B cell (primary cell): Measurements from ENCODE around the gene FOXD3. TPM values are rescaled to one million over a fixed set of nuclear protein-coding genes. Genes with fewer than 3 reads are reported as not detected.
A peak's percentile ranks its signal among the peaks of the same experiment; 100 is the strongest.

Source experiments
- ATAC-seq: fragments of 200-7000 bp; cut with Tn5 transposase; one replicate; pipeline ENCODE4 v1.10.0; 2021; ENCODE audit warnings: low read depth, mild to moderate bottlenecking, moderate number of reproducible peaks, moderate library complexity
- CTCF ChIA-PET: fragments of 350-600 bp; sonication (Branson Sonifier 250); formaldehyde crosslinking; loops from one replicate; lab custom pipeline; 2021; ENCODE audit warnings: antibody characterized with exemption, inconsistent platforms; lab: Charles Lee
- POLR2A ChIA-PET: fragments of 350-600 bp; sonication (Branson Sonifier 250); formaldehyde crosslinking; loops from one replicate; lab custom pipeline; 2021; ENCODE audit warnings: antibody characterized with exemption; lab: Charles Lee
- DNase-seq: peaks from one replicate; pipeline ENCODE4 v3.0.0; 2013
- H2AFZ ChIP-seq: 2 replicates; pipeline ENCODE4 v1.6.1; 2012; ENCODE audit warnings: mild to moderate bottlenecking, low read depth, low read length; ENCODE audit not compliant: insufficient read depth, poor library complexity, severe bottlenecking
- H3K27ac ChIP-seq, 2 donors: 1 replicate in 1 of 2; 2 replicates in 1 of 2; pipeline ENCODE4 v1.5.1; 2012 to 2013; ENCODE audit warnings: low read length in 2 of 2, mild to moderate bottlenecking in 2 of 2, moderate library complexity in 1 of 2
- H3K27me3 ChIP-seq, 4 experiments: fragments of 200-600 bp in 1 of 4; sonication (generic) in 1 of 4; replicated peaks in 1 of 4; 1 replicate in 2 of 4; 2 replicates in 2 of 4; pipeline versions ENCODE4 v1.6.1 to v1.7.0; 2013 to 2016; ENCODE audit warnings: low read length in 3 of 4, mild to moderate bottlenecking in 2 of 4, mixed read lengths in 1 of 4, moderate library complexity in 1 of 4; ENCODE audit not compliant: insufficient read depth in 4 of 4, control insufficient read depth in 3 of 4; ENCODE audit errors: control extremely low read depth in 1 of 4
- H3K36me3 ChIP-seq, 2 experiments: replicated peaks in 1 of 2; 1 replicate in 1 of 2; 2 replicates in 1 of 2; pipeline versions ENCODE4 v1.6.1 to v1.7.1; 2013; ENCODE audit warnings: low read length in 1 of 2; ENCODE audit not compliant: insufficient read depth in 2 of 2, control insufficient read depth in 1 of 2; ENCODE audit errors: control extremely low read depth in 1 of 2, extremely low read depth in 1 of 2
- H3K4me1 ChIP-seq, 2 donors: fragments of 200-600 bp in 1 of 2; sonication (generic) in 1 of 2; 1 replicate in 1 of 2; 2 replicates in 1 of 2; pipeline versions ENCODE4 v1.5.1 to v1.6.1; 2013 to 2017; ENCODE audit warnings: low read length in 2 of 2; ENCODE audit not compliant: control insufficient read depth in 2 of 2, insufficient read depth in 2 of 2
- H3K4me2 ChIP-seq: replicated peaks from 2 replicates; pipeline ENCODE3; 2012; ENCODE audit warnings: mild to moderate bottlenecking, low read depth, low read length; ENCODE audit not compliant: poor library complexity, severe bottlenecking
- H3K4me3 ChIP-seq, 5 experiments: fragments of 200-600 bp in 1 of 5; sonication (generic) in 1 of 5; 1 replicate in 3 of 5; 2 replicates in 2 of 5; pipeline versions ENCODE4 v1.5.1 to v1.7.0; 2011 to 2016; ENCODE audit warnings: low read length in 4 of 5, mild to moderate bottlenecking in 4 of 5, low read depth in 2 of 5, control low read depth in 1 of 5, moderate library complexity in 1 of 5; ENCODE audit not compliant: insufficient read depth in 1 of 5; ENCODE audit errors: control extremely low read depth in 1 of 5, extremely low read depth in 1 of 5
- H3K79me2 ChIP-seq: fragments of 200-600 bp; sonication (generic); one replicate; pipeline ENCODE4 v1.6.0; 2016; ENCODE audit warnings: low read length; ENCODE audit not compliant: control insufficient read depth, insufficient read depth
- H3K9ac ChIP-seq: fragments of 200-600 bp; sonication (generic); 2 replicates; pipeline ENCODE4 v1.6.1; 2017; ENCODE audit warnings: mild to moderate bottlenecking, low read length, moderate library complexity
- H3K9me3 ChIP-seq, 3 donors: one replicate each; pipeline versions ENCODE4 v1.6.1 to v1.7.1; 2013; ENCODE audit warnings: low read length in 2 of 3; ENCODE audit not compliant: control insufficient read depth in 2 of 3, insufficient read depth in 1 of 3; ENCODE audit errors: control extremely low read depth in 1 of 3
- H4K20me1 ChIP-seq: 2 replicates; pipeline ENCODE4 v1.6.0; 2012; ENCODE audit warnings: mild to moderate bottlenecking, low read length; ENCODE audit not compliant: insufficient read depth, control insufficient read depth, poor library complexity, severe bottlenecking
- H3K27ac Mint-ChIP-seq: one replicate; pipeline ENCODE4 v1.8.0; 2021; ENCODE audit warnings: mixed read lengths
- H3K27me3 Mint-ChIP-seq: one replicate; pipeline ENCODE4 v1.8.0; 2021; ENCODE audit warnings: mixed read lengths
- H3K4me1 Mint-ChIP-seq: one replicate; pipeline ENCODE4 v1.8.0; 2021; ENCODE audit warnings: mixed read lengths
- H3K4me3 Mint-ChIP-seq: one replicate; pipeline ENCODE4 v1.8.0; 2021; ENCODE audit warnings: mixed read lengths
- H3K9me3 Mint-ChIP-seq: one replicate; pipeline ENCODE4 v1.8.0; 2022; ENCODE audit warnings: mixed read lengths; ENCODE audit not compliant: insufficient read depth
- CTCF ChIP-seq: fragments of 200-600 bp; IDR thresholded peaks from one replicate; pipeline ENCODE4 v1.8.0; 2022; ENCODE audit warnings: antibody characterized with exemption, mild to moderate bottlenecking
- EZH2 ChIP-seq: IDR thresholded peaks from 2 replicates; pipeline ENCODE4 v1.6.1; 2012; ENCODE audit warnings: borderline replicate concordance, low read depth, mild to moderate bottlenecking, moderate library complexity, low read length; ENCODE audit not compliant: insufficient read depth, poor library complexity, severe bottlenecking
- WGBS: methylation state at CpG from one replicate; pipeline ENCODE4 v1.1.5; 2013; ENCODE audit warnings: missing lambda C conversion rate; ENCODE audit not compliant: insufficient coverage; 5-methylcytosine and 5-hydroxymethylcytosine counted together
- intact Hi-C: fragments of 100-400 bp; cut with micrococcal nuclease; formaldehyde crosslinking; loops from one replicate; pipeline ENCODE4 v1.10.0; 2022
- polyA plus RNA-seq: library from polyadenylated mRNA; depleted of rRNA; stranded (reverse); fragments of >200 nt; gene quantifications from 2 replicates; pipeline ENCODE4 v1.2.3, GENCODE V29; 2012
- total RNA-seq, 2 donors: library from RNA; stranded (reverse); fragments of 120-200 nt in 1 of 2; gene quantifications; 1 replicate in 1 of 2; 2 replicates in 1 of 2; pipeline versions ENCODE4 v1.2.3 to v1.2.4, GENCODE V29; 2013 to 2022

The FOXD3 gene
- total and polyA plus RNA-seq, 2 donors (not counting 1 experiment from before 2014, with no cell fraction given): not detected

GRCh38 chr1:63316598-63316983, 5.8 kb upstream of the FOXD3 start:
- WGBS: 30% methylated on average over 24 of the region's 24 CpGs
- ChIA-PET POLR2A (no interaction called here), CTCF (interaction anchor here (1.0 to 1.3 kb wide), 2 partner anchors 10 to 222 kb away, joined by 3 read pairs; no protein-coding TSS in a partner anchor)
- Histone ChIP-seq H3K27ac (no peak overlapping the region), H3K4me3 (peak overlapping the region in 3 of 5 experiments; percentile 42 to 59 (median 54)), H3K4me1 (peaks cover 37 to 46% of the 10 kb centered on the region in 2 donors), H3K36me3 (no peaks in the 10 kb centered on the region), H3K79me2 (no peaks in the 10 kb centered on the region), H2AFZ (peak overlapping the region; percentile 80), H3K27me3 (peaks cover 0 to 68% (median 55%) of the 10 kb centered on the region in 4 experiments), H4K20me1 (no peaks in the 10 kb centered on the region), H3K4me2 (peak overlapping the region; percentile 87), H3K9ac (no peak overlapping the region), H3K9me3 (peaks cover 0 to 57% (median 31%) of the 10 kb centered on the region in 3 donors)
- no peak for DNase-seq
- TF ChIP-seq EZH2 (no peak), CTCF (no peak)
- no peak overlapping the region for H3K27ac Mint-ChIP-seq
- H3K4me3 Mint-ChIP-seq: peak overlapping the region; percentile 44
- no peak for ATAC-seq
- H3K9me3 Mint-ChIP-seq: peaks cover 8% of the 10 kb centered on the region
- intact Hi-C loops: loop anchor here (5.0 kb wide), 2 partner anchors 206 to 221 kb away; partner anchors contain the start of genes EFCAB7 and ITGB3BP
- H3K4me1 Mint-ChIP-seq: peaks cover 24% of the 10 kb centered on the region
- H3K27me3 Mint-ChIP-seq: peaks cover 62% of the 10 kb centered on the region

- Mint-ChIP-seq H3K9me3 (peaks cover 8% of the 10 kb centered on the region), H3K4me1 (peaks cover 28% of the 10 kb centered on the region), H3K27ac (no peak overlapping the region), H3K4me3 (peak overlapping the region; percentile 66), H3K27me3 (peaks cover 66% of the 10 kb centered on the region)
- ChIA-PET CTCF (interaction anchor here (1.0 to 1.3 kb wide), 2 partner anchors 10 to 221 kb away, joined by 3 read pairs; no protein-coding TSS in a partner anchor), POLR2A (no interaction called here)
- H3K27ac ChIP-seq: no peak overlapping the region
- peak overlapping the region; percentile 80 for H2AFZ ChIP-seq
- TF ChIP-seq EZH2: peak; percentile 96
- TF ChIP-seq CTCF: peak; percentile 54
- peak overlapping the region; percentile 3 to 59 (median 42) for H3K4me3 ChIP-seq
- peak overlapping the region; percentile 87 for H3K4me2 ChIP-seq
- peaks cover 0 to 74% (median 60%) of the 10 kb centered on the region in 4 experiments for H3K27me3 ChIP-seq
- no peaks in the 10 kb centered on the region for H3K79me2 ChIP-seq
- DNase-seq (peak; percentile 70), ATAC-seq (peak; percentile 74)
- no peaks in the 10 kb centered on the region for H3K36me3 ChIP-seq
- 2% methylated on average over 73 of the region's 80 CpGs for WGBS
- H3K4me1 ChIP-seq: peaks cover 43 to 52% of the 10 kb centered on the region in 2 donors
- intact Hi-C loops: loop anchor here (5.0 kb wide), 2 partner anchors 205 to 220 kb away; partner anchors contain the start of genes EFCAB7 and ITGB3BP
- peak overlapping the region; percentile 62 for H3K9ac ChIP-seq
- peaks cover 0 to 63% (median 34%) of the 10 kb centered on the region in 3 donors for H3K9me3 ChIP-seq
- H4K20me1 ChIP-seq: no peaks in the 10 kb centered on the region
Observed at GRCh38 chr1:63316984-63317816, 5.2 kb upstream of the FOXD3 start.
